Peyer's patch (tissue), 4 donors: ENCODE data around the gene TNC. TPM values are rescaled to one million over a fixed set of nuclear protein-coding genes. Genes with fewer than 3 reads are reported as not detected.

Experiments
- DNase-seq, 3 donors: peaks; one replicate each; pipeline ENCODE4 v3.0.0-alpha.2; 2017 to 2019
- H3K27ac ChIP-seq, 4 donors: fragments of 200-600 bp; sonication (generic); one replicate each; pipeline ENCODE4 v1.5.1; 2016 to 2019
- H3K27me3 ChIP-seq, 2 donors: fragments of 200-600 bp; sonication (generic); one replicate each; pipeline ENCODE4 v1.5.1; 2019
- H3K36me3 ChIP-seq, 3 donors: fragments of 200-600 bp; sonication (generic); one replicate each; pipeline ENCODE4 v1.5.1; 2016 to 2019
- H3K4me1 ChIP-seq, 4 donors: fragments of 200-600 bp; sonication (generic); one replicate each; pipeline ENCODE4 v1.5.1; 2016 to 2019
- H3K4me3 ChIP-seq, 4 donors: fragments of 200-600 bp; sonication (generic); 1 replicate in 3 of 4; 2 replicates in 1 of 4; pipeline ENCODE4 v1.5.1; 2016 to 2019; ENCODE audit warnings: mild to moderate bottlenecking in 1 of 4
- H3K9me3 ChIP-seq, 4 donors: fragments of 200-600 bp; sonication (generic); one replicate each; pipeline ENCODE4 v1.5.1; 2016 to 2019; ENCODE audit warnings: mild to moderate bottlenecking in 1 of 4
- CTCF ChIP-seq, 6 experiments: fragments of 450-650 bp in 4 of 6; fragments of 200-600 bp in 2 of 6; sonication (generic) in 1 of 6; IDR thresholded peaks; one replicate each; pipeline ENCODE4 v1.5.1; 2017 to 2019; ENCODE audit warnings: antibody characterized with exemption in 6 of 6, mild to moderate bottlenecking in 3 of 6, moderate library complexity in 1 of 6
- POLR2A ChIP-seq, 2 donors: fragments of 450-650 bp; IDR thresholded peaks; one replicate each; pipeline ENCODE4 v1.5.1; 2017; ENCODE audit warnings: antibody characterized with exemption in 2 of 2, mild to moderate bottlenecking in 2 of 2, moderate library complexity in 2 of 2
- total RNA-seq, 4 donors: library from RNA; depleted of rRNA; stranded (reverse); fragments of >200 nt; gene quantifications; one replicate each; pipeline ENCODE4 v1.1.0, GENCODE V29; 2016

TNC gene
- total RNA-seq, 4 donors from 2014 or later = 14.5 to 97.4 (median 38.4) TPM

- Histone ChIP-seq H3K27me3 (no peaks in the 10 kb centered on the region), H3K4me3 (no peak overlapping the region)
Observed at GRCh38 chr9:115006660-115007059, 111.3 kb downstream of the TNC start.

DNA sequence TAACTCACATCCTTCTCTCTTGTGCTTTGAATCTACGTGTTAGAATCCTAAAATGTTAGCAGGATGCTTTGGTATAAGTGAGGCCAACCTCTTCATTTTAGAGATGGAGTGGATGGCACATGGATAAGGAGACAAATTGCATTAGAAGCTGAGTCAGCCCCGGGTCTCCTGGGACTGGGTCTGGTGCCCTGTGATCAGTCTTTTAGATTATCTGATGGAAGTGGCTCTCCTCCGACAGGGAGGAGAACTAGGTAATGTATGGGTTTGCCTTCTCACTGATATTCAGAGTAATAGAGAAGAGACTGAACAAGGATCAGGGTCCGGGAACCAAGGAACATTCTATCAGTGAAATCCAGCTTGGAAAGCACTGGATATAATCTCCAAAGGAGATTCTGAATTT lies 112.6 kb downstream of the TNC start:
- no peaks in the 10 kb centered on the region for H3K36me3 ChIP-seq
- DNase-seq = no peak
- no peaks in the 10 kb centered on the region for H3K4me1 ChIP-seq
- no peak for TF ChIP-seq POLR2A (IDR thresholded peaks at IDR 0.05)
- H3K9me3 ChIP-seq = no peaks in the 10 kb centered on the region
- no peak overlapping the region for H3K4me3 ChIP-seq
- H3K27ac ChIP-seq = no peak overlapping the region
- no peaks in the 10 kb centered on the region for H3K27me3 ChIP-seq

More at GRCh38 chr9:115006660-115007059, 111.3 kb downstream of the TNC start:
- Histone ChIP-seq H3K27ac (no peak overlapping the region), H3K9me3 (no peaks in the 10 kb centered on the region), H3K4me1 (no peaks in the 10 kb centered on the region), H3K36me3 (no peaks in the 10 kb centered on the region)
- no peak for TF ChIP-seq CTCF (IDR thresholded peaks at IDR 0.05)
- no peak for TF ChIP-seq POLR2A (IDR thresholded peaks at IDR 0.05)
- no peak for DNase-seq

GRCh38 chr9:115004545-115004944 lies 113.4 kb downstream of the TNC start:
- Histone ChIP-seq H3K36me3 (no peaks in the 10 kb centered on the region), H3K27ac (no peak overlapping the region), H3K4me1 (no peaks in the 10 kb centered on the region), H3K27me3 (no peaks in the 10 kb centered on the region), H3K9me3 (no peaks in the 10 kb centered on the region), H3K4me3 (no peak overlapping the region)
- TF ChIP-seq CTCF (IDR thresholded peaks at IDR 0.05) (no peak), POLR2A (IDR thresholded peaks at IDR 0.05) (no peak)
- no peak for DNase-seq

DNA sequence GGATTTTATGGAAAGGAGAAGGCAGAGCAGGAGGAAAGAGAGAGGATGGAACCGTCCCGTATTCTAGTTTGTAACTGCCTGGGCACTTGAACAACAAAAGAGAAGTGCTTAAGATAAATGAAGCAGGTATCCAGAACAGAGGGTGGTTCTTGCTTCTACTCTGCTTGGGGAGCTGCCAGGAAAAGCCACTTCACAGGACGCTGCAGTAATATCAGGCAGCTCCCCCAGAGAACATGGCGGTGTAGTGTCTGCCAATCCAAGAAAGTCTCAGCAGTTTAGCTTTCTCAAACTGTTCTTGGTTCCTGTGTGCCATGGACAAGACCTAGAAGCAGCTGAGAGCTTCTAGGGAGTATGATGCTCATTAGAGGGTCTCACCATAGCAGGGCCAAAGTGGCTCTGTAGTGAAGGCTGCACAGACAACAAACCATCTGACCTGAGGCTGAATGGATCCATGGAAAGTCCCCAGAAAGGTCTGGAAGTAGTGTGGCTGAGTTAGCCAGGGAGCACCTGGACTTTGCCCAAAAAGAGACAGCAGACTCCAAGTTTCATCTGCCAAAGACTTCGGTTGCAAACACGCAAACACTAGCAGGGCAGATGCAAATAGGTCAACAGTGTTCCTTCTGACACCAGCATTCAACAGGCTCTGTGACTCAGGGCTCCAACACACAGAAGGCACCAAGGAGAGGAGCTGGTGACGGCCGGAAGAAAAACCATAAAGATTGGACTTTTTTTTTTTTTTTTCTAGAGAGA lies 115.4 kb downstream of the TNC start:
- Histone ChIP-seq H3K27me3 (no peaks in the 10 kb centered on the region), H3K4me3 (no peak overlapping the region), H3K36me3 (no peaks in the 10 kb centered on the region), H3K4me1 (no peaks in the 10 kb centered on the region), H3K9me3 (no peaks in the 10 kb centered on the region), H3K27ac (no peak overlapping the region)
- TF ChIP-seq POLR2A (IDR thresholded peaks at IDR 0.05) (no peak), CTCF (IDR thresholded peaks at IDR 0.05) (no peak)
- no peak for DNase-seq

GRCh38 chr9:115000217-115000639 lies 117.7 kb downstream of the TNC start:
- no peak for DNase-seq
- TF ChIP-seq POLR2A (IDR thresholded peaks at IDR 0.05) (no peak), CTCF (IDR thresholded peaks at IDR 0.05) (no peak)
- Histone ChIP-seq H3K9me3 (no peaks in the 10 kb centered on the region), H3K27ac (no peak overlapping the region), H3K36me3 (no peaks in the 10 kb centered on the region), H3K4me3 (no peak overlapping the region), H3K27me3 (no peaks in the 10 kb centered on the region), H3K4me1 (no peaks in the 10 kb centered on the region)

DNA sequence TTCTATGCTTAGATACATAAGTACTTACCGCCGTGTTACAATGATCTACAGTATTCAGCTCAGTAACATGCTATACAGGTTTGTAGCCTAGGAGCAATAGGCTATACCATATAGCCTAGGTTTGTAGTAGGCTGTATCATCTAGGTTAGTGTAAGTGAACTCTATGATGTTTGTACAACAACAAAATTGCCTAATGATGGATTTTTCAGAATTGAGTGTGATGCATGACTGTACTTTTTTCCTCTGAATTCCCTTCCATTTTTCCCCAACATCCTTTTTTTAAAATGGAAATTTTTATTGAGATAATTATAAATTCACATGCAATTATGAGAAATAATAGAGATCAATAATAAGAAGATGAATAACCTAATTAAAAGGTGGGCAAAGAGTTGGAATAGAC lies 119.6 kb downstream of the TNC start:
- DNase-seq = no peak
- Histone ChIP-seq H3K27ac (no peak overlapping the region), H3K27me3 (no peaks in the 10 kb centered on the region), H3K4me1 (no peaks in the 10 kb centered on the region), H3K9me3 (no peaks in the 10 kb centered on the region), H3K4me3 (no peak overlapping the region), H3K36me3 (no peaks in the 10 kb centered on the region)
- no peak for TF ChIP-seq POLR2A (IDR thresholded peaks at IDR 0.05)
- no peak for TF ChIP-seq CTCF (IDR thresholded peaks at IDR 0.05)
